Testis (tissue), 3 donors: Measurements from ENCODE around the gene KIF18B. TPM values are rescaled to one million over a fixed set of nuclear protein-coding genes. Genes with fewer than 3 reads are reported as not detected.

ENCODE experiments used
- DNase-seq: peaks from one replicate; pipeline ENCODE4 v3.0.0-alpha.2; 2019
- H3K27ac ChIP-seq, 2 donors: fragments of 200-600 bp; sonication (generic); one replicate each; pipeline ENCODE4 v1.5.1; 2019
- H3K27me3 ChIP-seq: fragments of 200-600 bp; sonication (generic); one replicate; pipeline ENCODE4 v1.5.1; 2019
- H3K36me3 ChIP-seq: fragments of 200-600 bp; sonication (generic); one replicate; pipeline ENCODE4 v1.5.1; 2017; ENCODE audit warnings: low read depth; ENCODE audit errors: missing control alignments
- H3K4me1 ChIP-seq: fragments of 200-600 bp; sonication (generic); one replicate; pipeline ENCODE4 v1.5.1; 2019
- H3K4me3 ChIP-seq, 2 donors: fragments of 200-600 bp; sonication (generic); one replicate each; pipeline ENCODE4 v1.5.1; 2017 to 2019
- H3K9me3 ChIP-seq: fragments of 200-600 bp; sonication (generic); one replicate; pipeline ENCODE4 v1.5.1; 2017
- CTCF ChIP-seq, 3 experiments: fragments of 450-650 bp in 2 of 3; fragments of 200-600 bp in 1 of 3; sonication (generic) in 1 of 3; IDR thresholded peaks; one replicate each; pipeline ENCODE4 v1.5.1; 2016 to 2019; ENCODE audit warnings: antibody characterized with exemption in 3 of 3, mild to moderate bottlenecking in 2 of 3, moderate library complexity in 1 of 3
- POLR2A ChIP-seq: fragments of 450-650 bp; IDR thresholded peaks from one replicate; pipeline ENCODE4 v1.6.1; 2017; ENCODE audit warnings: antibody characterized with exemption, mild to moderate bottlenecking, moderate library complexity
- WGBS, 2 donors: methylation state at CpG; one replicate each; pipeline ENCODE4 v1.1.5; 2018; 5-methylcytosine and 5-hydroxymethylcytosine counted together
- intact Hi-C: fragments of 100-400 bp; cut with DNase I; formaldehyde crosslinking; loops from one replicate; pipeline ENCODE4 v1.15.1; 2023; ENCODE audit warnings: low total_unique reads
- polyA plus RNA-seq: library from polyadenylated mRNA; stranded (reverse); fragments of 350-450 nt; fragmentation: Illumina TruSeq; extraction: RNeasy Lipid Tissue Mini Kit (QIAGEN cat#74804); gene quantifications from one replicate; pipeline ENCODE4 v1.2.3, GENCODE V29; 2014; ENCODE audit warnings: low read depth, low replicate concordance; ENCODE audit not compliant: insufficient read depth
- total RNA-seq, 2 donors: library from RNA; depleted of rRNA; stranded (reverse); fragments of >200 nt; gene quantifications; one replicate each; pipeline ENCODE4 v1.2.3, GENCODE V29; 2016

Gene KIF18B
- total and polyA plus RNA-seq, 3 donors from 2014 or later: 3.7 to 6.0 (median 4.7) TPM

DNA sequence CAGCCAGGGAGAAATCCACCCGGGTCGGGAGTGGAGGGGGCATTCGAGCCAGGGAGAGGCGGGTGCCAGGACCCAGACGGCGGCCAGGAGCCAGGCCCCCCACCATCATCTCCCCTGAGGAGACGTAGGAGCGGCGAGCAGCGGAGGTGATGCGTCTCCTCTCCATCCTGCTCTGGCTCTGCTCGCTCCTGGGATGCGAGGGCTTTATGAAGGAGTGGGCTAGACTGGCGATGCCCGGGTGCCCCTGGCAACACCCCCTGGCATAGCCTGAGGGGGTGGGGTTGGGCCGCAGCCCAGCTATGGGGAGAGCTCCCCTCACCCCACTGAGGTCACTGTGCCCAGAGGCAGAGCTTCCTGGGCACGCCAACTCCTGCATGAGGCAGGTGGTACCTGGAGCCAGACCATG lies 32.2 kb downstream of the KIF18B start, which contains the start of gene GFAP:
TSS of gene GFAP (minus strand) at position 180 of the 406 bp plus-strand sequence. CDS start at position 166, 14 bp downstream.
- DNase-seq: no peak
- Histone ChIP-seq H3K4me1 (peaks cover 9% of the 10 kb centered on the region), H3K36me3 (no peaks in the 10 kb centered on the region), H3K27me3 (no peaks in the 10 kb centered on the region), H3K4me3 (no peak within 1 kb of the TSS), H3K27ac (no peak within 1 kb of the TSS), H3K9me3 (no peaks in the 10 kb centered on the region)
- intact Hi-C loops: no loop called here
- TF ChIP-seq POLR2A (no peak), CTCF (IDR thresholded peaks at IDR 0.05) (no peak)
- WGBS, 2 donors: 88 to 92% methylated on average over 6 to 17 of the region's 17 CpGs

- intact Hi-C loops: no loop called here
- no peak overlapping the region for H3K27ac ChIP-seq
- H3K4me3 ChIP-seq: no peak overlapping the region
- 92% methylated on average over 16 to 19 of the region's 19 CpGs for WGBS, 2 donors
- DNase-seq: no peak
- no peaks in the 10 kb centered on the region for H3K9me3 ChIP-seq
- H3K4me1 ChIP-seq: peaks cover 9% of the 10 kb centered on the region
- H3K27me3 ChIP-seq: no peaks in the 10 kb centered on the region
- TF ChIP-seq CTCF (IDR thresholded peaks at IDR 0.05) (no peak), POLR2A (no peak)
- no peaks in the 10 kb centered on the region for H3K36me3 ChIP-seq
These were observed 32.8 kb downstream of the KIF18B start for GRCh38 chr17:44914698-44915271.

- no peaks in the 10 kb centered on the region for H3K9me3 ChIP-seq
- no peak overlapping the region for H3K27ac ChIP-seq
- no peaks in the 10 kb centered on the region for H3K36me3 ChIP-seq
- intact Hi-C loops: no loop called here
- WGBS, 2 donors: 89 to 93% methylated on average over 4 of the region's 4 CpGs
- H3K4me1 ChIP-seq: peaks cover 9% of the 10 kb centered on the region
- no peaks in the 10 kb centered on the region for H3K27me3 ChIP-seq
- H3K4me3 ChIP-seq: no peak overlapping the region
- DNase-seq: no peak
- TF ChIP-seq POLR2A (no peak), CTCF (IDR thresholded peaks at IDR 0.05) (no peak)
These were observed 33.4 kb downstream of the KIF18B start for GRCh38 chr17:44914148-44914547.

DNA sequence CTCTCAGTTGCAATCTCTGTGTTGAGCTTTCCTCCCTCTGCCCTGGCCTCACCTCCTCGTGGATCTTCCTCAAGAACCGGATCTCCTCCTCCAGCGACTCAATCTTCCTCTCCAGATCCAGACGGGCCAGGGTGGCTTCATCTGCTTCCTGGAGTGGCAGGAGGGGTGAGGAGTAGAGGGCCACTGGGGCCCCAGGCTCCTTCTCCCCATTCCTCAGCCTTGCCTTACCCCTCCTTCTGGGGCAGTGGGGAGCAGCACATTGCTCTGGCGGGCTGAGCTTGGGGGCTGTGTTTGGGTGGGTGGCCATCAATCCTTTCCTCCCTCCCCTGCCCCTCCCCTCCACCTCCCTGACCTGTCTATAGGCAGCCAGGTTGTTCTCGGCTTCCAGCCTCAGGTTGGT lies 33.9 kb downstream of the KIF18B start:
- no peak overlapping the region for H3K4me3 ChIP-seq
- intact Hi-C loops: no loop called here
- H3K27ac ChIP-seq: no peak overlapping the region
- peaks cover 9% of the 10 kb centered on the region for H3K4me1 ChIP-seq
- H3K27me3 ChIP-seq: no peaks in the 10 kb centered on the region
- H3K36me3 ChIP-seq: no peaks in the 10 kb centered on the region
- H3K9me3 ChIP-seq: no peaks in the 10 kb centered on the region
- TF ChIP-seq CTCF (IDR thresholded peaks at IDR 0.05): no peak
- no peak for TF ChIP-seq POLR2A
- no peak for DNase-seq
- WGBS, 2 donors: 68 to 78% methylated on average over 4 to 6 of the region's 6 CpGs
